Lower lobe of right lung (tissue), 2 donors: ENCODE data around the gene C16orf46. TPM values are rescaled to one million over a fixed set of nuclear protein-coding genes. Genes with fewer than 3 reads are reported as not detected.

Source experiments
- ATAC-seq, 2 donors: fragments of 200-7000 bp; cut with Tn5 transposase; one replicate each; pipeline ENCODE4 v1.9.1; 2020 to 2022; ENCODE audit warnings: mild to moderate bottlenecking in 2 of 2, moderate library complexity in 2 of 2
- DNase-seq: peaks from one replicate; pipeline ENCODE4 v3.0.0-alpha.2; 2020
- H3K27ac ChIP-seq: fragments of 200-600 bp; one replicate; pipeline ENCODE4 v1.8.0; 2022
- H3K27me3 ChIP-seq: fragments of 200-600 bp; one replicate; pipeline ENCODE4 v1.8.0; 2022; ENCODE audit warnings: low read depth
- H3K36me3 ChIP-seq: fragments of 200-600 bp; one replicate; pipeline ENCODE4 v1.8.0; 2022; ENCODE audit warnings: mild to moderate bottlenecking
- H3K4me1 ChIP-seq: fragments of 200-600 bp; one replicate; pipeline ENCODE4 v1.8.0; 2022
- H3K4me3 ChIP-seq: fragments of 200-600 bp; one replicate; pipeline ENCODE4 v1.8.0; 2022; ENCODE audit warnings: mild to moderate bottlenecking
- H3K9me3 ChIP-seq: fragments of 200-600 bp; one replicate; pipeline ENCODE4 v1.8.0; 2022
- CTCF ChIP-seq: fragments of 200-600 bp; IDR thresholded peaks from one replicate; pipeline ENCODE4 v1.8.0; 2022; ENCODE audit warnings: antibody characterized with exemption, mild to moderate bottlenecking
- intact Hi-C: fragments of 100-400 bp; cut with DNase I; formaldehyde crosslinking; loops from one replicate; pipeline ENCODE4 v1.11.0; 2022
- total RNA-seq: library from RNA; stranded (reverse); fragmentation: NEBNext Ultra II Directional; extraction: Animal tissue kit (Norgen Biotek cat#: 25700); gene quantifications from one replicate; pipeline ENCODE4 v1.2.1, GENCODE V29; 2021
- donor health status: DM: no; HTN: yes; CAD: no; lungs with severe emphysema.

The C16orf46 gene
- total RNA-seq, 1 donor from 2014 or later: not detected

GRCh38 chr16:81035975-81036750 lies 40.9 kb downstream of the C16orf46 start:
- H3K4me1 ChIP-seq: peaks cover 35% of the 10 kb centered on the region
- intact Hi-C loops: no loop called here
- DNase-seq (peak; percentile 65), ATAC-seq (peak; percentile 44 to 66)
- no peaks in the 10 kb centered on the region for H3K27me3 ChIP-seq
- no peak for TF ChIP-seq CTCF
- no peaks in the 10 kb centered on the region for H3K9me3 ChIP-seq
- H3K27ac ChIP-seq: peak overlapping the region; percentile 74
- peak overlapping the region; percentile 79 for H3K4me3 ChIP-seq
- peaks cover 3% of the 10 kb centered on the region for H3K36me3 ChIP-seq

DNA sequence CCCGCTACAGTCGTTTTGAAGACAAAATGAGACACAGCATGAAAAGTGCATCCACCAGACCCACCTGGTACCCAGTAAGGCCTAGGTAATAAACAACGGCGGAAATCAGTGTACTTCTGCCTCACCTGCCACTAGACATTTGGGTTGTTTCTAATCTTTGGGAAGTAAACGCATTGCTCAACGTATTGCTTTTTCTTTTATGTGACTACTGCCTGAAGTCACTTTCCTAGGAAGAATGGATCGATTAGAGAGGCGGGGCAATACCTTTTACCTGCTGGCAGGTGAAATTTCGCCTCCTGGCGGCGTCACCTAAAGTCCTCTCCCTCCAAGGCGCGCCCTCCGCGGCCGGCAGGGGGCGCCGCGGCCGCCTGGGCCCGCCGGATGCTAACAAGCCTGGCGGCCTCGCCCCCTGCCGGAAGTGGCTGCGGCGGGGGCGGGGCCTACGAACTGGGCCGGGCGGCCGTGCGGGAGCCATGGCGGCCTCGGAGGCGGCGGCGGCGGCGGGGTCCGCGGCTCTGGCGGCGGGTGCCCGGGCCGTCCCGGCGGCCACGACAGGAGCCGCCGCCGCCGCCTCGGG lies 41.6 kb downstream of the C16orf46 start, which contains the start of gene ATMIN:
Gene ATMIN, plus strand, starts transcription at position 445 of the 577 bp plus-strand sequence. Its CDS starts 29 bp downstream, at position 474.
- peak within 1 kb of the TSS; percentile 74 for H3K27ac ChIP-seq
- no peaks in the 10 kb centered on the region for H3K27me3 ChIP-seq
- intact Hi-C loops: no loop called here
- no peaks in the 10 kb centered on the region for H3K36me3 ChIP-seq
- DNase-seq (peak; percentile 90), ATAC-seq (peak; percentile 99)
- H3K9me3 ChIP-seq: no peaks in the 10 kb centered on the region
- H3K4me3 ChIP-seq: peak within 1 kb of the TSS; percentile 79
- TF ChIP-seq CTCF: peak; percentile 88
- H3K4me1 ChIP-seq: peaks cover 35% of the 10 kb centered on the region

- no peaks in the 10 kb centered on the region for H3K4me1 ChIP-seq
- intact Hi-C loops: no loop called here
- no peak for TF ChIP-seq CTCF
- no peaks in the 10 kb centered on the region for H3K27me3 ChIP-seq
- H3K9me3 ChIP-seq: no peaks in the 10 kb centered on the region
- ATAC-seq: no peak
- no peak for DNase-seq
- H3K4me3 ChIP-seq: no peak overlapping the region
- H3K36me3 ChIP-seq: no peaks in the 10 kb centered on the region
- H3K27ac ChIP-seq: no peak overlapping the region
Observed at GRCh38 chr16:81029930-81030604, 47.0 kb downstream of the C16orf46 start.

GRCh38 chr16:81026429-81026828 lies 50.6 kb downstream of the C16orf46 start:
- no peak for TF ChIP-seq CTCF
- Histone ChIP-seq H3K27me3 (no peaks in the 10 kb centered on the region), H3K4me1 (no peaks in the 10 kb centered on the region), H3K9me3 (no peaks in the 10 kb centered on the region), H3K4me3 (no peak overlapping the region), H3K36me3 (peaks cover 17% of the 10 kb centered on the region), H3K27ac (no peak overlapping the region)
- DNase-seq (no peak), ATAC-seq (no peak)
- intact Hi-C loops: no loop called here

- no peaks in the 10 kb centered on the region for H3K9me3 ChIP-seq
Observed at GRCh38 chr16:81018496-81018895, 58.5 kb downstream of the C16orf46 start.

More at GRCh38 chr16:81018496-81018895, 58.5 kb downstream of the C16orf46 start:
- intact Hi-C loops: no loop called here
- H3K27ac ChIP-seq: no peak overlapping the region
- H3K36me3 ChIP-seq: peaks cover 79% of the 10 kb centered on the region
- TF ChIP-seq CTCF: no peak
- H3K27me3 ChIP-seq: no peaks in the 10 kb centered on the region
- no peak overlapping the region for H3K4me3 ChIP-seq
- no peak for DNase-seq
- no peak for ATAC-seq
- no peaks in the 10 kb centered on the region for H3K4me1 ChIP-seq
